GM19468 (cell line): ENCODE measurements around the gene SYCP2.

Experiments
- ATAC-seq: cut with Tn5 transposase; IDR thresholded peaks from one replicate; pipeline ENCODE4 v1.9.1; 2021; ENCODE audit warnings: mild to moderate bottlenecking, moderate library complexity, moderate number of reproducible peaks; ENCODE audit not compliant: unreplicated experiment; ENCODE audit errors: extremely low read depth

Gene SYCP2

DNA sequence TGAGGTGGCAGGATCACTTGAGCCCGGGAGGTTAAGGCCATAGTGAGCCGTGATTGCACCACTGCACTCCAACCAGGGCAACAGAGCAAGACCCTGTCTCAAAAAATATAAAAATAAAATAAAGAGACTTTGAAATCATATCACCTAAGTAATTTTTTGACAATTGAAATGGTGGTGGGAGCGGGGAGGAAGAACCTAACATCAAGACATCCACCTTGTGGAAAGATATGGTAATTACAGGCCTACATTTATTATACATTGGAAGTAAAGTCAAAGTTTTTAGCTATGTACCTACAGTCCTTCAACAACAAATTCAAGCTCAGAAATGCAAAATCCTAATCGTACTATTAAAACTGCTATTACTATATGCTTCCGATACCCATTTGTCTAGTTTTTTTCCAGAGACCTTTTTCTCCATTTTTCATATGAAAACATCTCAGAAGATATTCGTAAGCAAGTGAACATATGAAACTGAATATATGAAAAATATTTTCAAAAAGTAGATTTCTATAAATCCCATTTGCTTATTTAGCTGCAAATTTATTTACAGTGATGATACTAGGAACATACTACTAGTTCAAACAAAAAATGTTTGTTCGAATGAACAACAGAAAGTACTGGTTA is 83.3 kb downstream of the SYCP2 start:
- no peak for ATAC-seq

DNA sequence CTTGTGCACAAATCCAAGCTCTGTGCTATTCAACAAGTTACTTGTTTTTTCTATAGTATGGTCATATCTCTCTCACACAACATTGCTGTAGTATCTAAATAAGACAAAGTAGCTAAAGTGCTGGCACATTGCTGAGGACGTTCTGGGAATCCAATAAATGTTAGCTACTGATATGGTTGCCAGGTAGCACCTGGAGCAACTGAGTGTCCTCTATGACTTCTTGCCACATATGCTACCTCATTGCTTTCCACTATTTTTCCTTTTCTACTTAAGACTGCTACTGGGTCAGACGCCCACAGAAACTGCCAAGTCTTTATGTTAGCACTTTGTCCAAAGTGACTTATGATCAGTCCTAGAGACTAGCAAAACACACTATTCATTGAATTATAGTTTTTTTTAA is 85.3 kb downstream of the SYCP2 start:
- ATAC-seq, result no peak

DNA sequence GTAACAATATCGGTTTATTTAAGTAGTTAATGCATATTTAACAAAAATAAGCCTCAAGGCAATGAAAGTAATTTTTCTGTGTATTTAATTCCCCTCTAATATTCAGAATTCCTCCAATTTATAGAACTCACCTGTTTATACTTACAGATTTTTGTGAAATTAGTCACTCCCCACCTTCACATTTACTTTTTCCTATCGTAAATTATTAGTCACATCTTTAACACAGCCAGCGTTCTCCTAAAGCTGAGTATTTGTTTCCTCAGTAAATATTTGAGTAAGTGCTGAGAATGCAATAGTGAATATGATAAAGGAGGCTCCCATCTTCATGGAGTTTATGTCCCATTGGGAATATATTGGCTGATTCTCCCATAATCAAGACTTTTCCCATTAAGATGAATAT is 88.0 kb downstream of the SYCP2 start:
- ATAC-seq, result no peak

DNA sequence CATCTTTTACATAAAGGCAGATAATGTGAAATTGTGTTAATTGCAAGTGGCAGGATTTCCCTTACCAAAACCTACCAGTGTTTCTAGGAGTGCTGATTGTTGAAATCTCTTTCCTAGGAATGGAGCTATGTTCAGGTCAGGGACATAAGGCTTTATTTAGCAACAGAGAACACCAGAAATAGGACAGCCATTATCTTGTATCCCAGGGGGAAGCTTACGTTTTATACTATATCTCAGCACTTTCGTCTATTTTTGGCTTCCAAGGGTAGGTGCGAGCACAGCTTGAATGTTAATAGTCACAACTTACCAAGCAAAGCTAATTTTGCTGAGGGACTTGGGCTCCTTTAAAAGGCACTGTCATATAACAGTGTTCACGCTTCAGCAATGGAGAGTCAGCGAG is 94.0 kb downstream of the SYCP2 start:
- no peak for ATAC-seq

DNA sequence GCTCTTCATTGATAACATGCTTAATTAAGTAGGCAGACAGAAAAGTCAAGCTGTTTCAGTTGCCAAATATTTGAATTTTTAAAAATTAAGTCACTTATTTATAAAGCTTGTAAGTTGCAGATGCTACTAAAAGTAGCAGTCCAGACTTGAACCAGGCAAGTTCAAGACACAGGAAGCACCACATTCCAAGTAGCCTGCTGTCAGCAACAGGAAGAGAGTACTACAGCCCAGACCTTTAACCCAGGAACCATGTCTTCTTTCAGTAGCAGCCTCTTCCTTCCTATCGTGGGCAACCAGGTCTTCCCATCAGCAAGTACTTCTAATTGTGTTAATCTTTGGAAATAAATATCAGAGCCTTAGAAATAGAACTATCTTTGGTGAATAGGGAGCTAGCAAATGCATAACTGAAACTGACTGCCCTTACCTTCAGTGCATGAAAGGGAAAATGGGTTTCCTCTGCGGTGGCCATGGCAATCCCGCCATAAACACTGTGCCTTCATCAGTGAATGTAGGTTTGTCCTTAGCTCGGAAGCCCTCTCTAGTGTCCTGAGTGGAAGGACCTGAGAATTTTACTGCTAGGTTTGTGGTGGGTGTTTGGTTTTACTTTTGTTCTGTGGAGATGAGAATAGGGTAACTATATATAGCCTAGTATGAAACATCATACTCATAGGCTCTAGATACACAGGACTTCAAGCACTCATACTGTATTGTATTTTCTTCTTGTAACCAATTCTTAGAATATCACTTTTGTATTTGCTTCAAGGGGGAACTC is 95.6 kb downstream of the SYCP2 start:
- ATAC-seq, result peak; percentile 71

DNA sequence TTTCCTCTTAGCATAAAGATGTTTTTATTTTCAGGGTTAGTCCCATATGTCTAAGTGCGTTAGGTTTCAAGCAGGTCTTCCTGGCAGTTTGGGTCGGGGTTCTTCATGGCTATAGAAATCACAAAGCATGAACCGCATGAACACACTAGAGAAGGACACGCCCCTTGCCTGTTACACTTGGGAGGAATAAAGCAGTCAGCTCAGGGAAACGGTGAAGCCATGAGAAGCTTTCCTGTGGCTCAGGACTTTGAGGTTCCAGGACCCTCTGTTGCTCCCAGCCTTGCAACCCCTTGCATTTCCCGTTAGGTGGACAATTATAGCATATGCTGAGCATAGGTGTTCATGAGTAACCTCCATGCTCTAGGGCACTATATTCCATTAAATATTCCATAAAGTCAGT is 96.7 kb downstream of the SYCP2 start:
- ATAC-seq, result no peak

DNA sequence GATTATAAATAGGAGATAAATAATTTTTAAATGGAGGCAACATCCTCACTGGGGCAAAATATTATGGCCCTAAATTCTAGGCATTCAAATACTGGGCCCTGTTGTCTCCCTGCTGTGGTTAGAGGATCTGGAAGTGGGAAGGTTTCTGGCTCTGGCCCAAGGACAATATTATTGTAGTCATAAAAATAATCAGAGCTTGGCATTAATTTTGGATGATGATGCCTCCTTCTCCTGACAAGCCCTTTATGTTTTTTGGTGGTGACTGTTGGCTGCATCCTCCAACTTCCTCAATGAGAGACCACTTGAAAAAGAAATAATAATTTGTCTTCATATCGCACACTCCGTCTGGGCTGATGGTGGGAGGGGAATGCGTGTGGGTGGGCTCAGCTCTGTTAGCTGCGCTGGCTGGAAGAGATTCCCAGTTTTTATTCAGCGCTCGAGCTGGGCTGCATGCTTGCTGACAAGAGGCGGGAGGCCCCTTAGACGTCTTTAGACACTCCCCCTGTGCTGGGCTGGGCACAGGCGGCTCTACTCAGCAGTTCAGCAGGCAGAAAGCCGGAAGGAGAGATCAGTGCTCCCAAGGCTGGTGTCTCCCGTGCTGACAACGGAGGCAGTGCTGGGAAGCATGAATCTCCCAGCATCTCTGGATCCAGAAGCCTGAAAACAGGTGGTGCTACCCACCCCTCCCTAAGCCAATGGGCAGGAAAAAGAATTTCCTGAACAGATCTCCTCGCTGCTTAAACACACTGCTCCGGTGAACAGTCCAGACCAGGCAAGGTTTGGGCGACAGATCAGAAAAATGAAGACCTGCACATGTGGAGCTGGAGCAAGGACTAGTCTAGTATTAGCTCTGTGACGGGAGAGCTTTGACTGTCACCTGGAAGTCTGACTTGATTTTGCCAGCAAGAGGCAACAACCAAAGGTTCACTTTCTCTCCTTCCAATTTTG is 97.7 kb downstream of the SYCP2 start:
- ATAC-seq, result peak; percentile 23

DNA sequence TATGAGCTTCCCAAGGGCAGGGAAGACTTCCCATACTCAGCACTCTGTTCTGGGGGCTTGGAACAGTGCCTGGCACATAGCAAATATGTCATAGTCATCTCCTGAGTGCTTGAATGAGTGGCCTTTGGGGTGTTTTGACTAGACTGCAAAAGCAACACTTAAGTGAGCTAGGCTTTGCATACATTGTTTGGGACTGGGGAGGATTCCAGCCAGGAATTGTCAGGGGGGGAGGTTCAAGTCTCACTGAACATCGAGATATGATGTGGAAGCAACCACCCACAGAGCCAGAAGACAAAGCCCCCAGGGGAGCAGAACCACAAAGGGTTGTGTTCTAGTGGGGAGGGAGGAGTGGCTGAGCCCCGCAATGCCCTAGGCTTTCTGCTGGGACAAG is 98.4 kb downstream of the SYCP2 start:
- no peak for ATAC-seq

DNA sequence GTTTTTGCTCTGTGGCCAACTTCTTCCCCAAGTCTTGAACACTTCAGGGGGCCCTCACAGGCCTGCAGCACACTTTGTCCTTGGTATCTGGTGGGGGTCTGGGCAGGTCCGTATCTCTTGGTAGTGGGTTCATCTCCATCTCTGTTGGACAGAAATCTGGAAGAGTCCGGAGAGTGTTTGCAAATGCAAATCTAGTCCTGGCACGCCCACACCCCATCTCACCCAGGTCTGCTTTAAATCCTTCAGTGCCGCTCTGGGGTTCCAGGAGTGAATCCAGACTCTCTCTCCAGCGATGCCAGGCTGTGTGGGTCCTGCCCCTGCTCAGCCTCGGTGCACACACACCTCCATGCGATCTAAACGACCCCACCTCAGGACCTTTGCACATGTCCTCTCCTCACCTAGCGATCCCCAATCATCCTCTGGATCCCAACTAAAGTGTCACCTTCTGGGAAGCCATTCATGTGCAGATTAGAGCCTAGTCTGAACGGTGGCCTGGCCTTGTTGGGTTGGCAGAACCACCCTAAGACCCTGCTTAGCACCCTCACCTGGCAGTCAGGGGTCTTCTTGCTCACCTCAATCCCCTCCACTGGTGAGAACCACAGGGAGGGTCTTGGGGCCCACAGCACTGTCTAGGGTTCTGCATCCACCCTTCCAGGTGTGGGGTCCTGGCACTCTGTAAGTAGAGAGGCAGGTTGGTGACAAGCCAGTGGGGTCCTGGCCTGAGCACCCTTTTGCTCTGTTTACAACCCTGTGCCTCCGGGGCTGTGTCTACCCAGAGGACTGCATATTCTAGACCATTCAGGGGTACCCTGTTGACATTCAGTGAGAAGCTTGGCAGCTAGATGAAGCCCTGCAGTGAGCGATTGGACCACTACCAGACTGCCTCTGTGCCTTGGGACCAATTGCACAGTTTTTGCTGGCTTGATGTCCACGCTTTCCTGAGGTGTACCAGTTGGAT is 100.8 kb downstream of the SYCP2 start:
- ATAC-seq, result no peak

DNA sequence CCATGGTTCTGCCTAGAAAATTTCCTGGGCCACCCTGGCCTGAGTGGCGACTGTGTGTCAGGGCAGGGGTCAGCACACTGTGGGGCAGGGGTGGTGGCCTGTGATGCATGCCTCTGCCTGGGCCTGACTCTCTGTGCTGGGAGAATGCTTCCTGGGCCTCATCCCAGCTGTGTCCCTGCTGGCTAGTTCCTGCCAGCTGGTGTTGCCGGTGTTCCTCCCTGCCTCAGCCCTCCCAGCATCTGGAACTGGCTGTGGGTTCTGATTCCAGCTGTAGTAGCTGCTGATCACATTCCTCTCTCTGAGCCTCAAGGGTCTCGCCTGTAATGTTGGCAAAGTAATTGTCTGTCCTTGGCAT is 101.5 kb downstream of the SYCP2 start:
- no peak for ATAC-seq

DNA sequence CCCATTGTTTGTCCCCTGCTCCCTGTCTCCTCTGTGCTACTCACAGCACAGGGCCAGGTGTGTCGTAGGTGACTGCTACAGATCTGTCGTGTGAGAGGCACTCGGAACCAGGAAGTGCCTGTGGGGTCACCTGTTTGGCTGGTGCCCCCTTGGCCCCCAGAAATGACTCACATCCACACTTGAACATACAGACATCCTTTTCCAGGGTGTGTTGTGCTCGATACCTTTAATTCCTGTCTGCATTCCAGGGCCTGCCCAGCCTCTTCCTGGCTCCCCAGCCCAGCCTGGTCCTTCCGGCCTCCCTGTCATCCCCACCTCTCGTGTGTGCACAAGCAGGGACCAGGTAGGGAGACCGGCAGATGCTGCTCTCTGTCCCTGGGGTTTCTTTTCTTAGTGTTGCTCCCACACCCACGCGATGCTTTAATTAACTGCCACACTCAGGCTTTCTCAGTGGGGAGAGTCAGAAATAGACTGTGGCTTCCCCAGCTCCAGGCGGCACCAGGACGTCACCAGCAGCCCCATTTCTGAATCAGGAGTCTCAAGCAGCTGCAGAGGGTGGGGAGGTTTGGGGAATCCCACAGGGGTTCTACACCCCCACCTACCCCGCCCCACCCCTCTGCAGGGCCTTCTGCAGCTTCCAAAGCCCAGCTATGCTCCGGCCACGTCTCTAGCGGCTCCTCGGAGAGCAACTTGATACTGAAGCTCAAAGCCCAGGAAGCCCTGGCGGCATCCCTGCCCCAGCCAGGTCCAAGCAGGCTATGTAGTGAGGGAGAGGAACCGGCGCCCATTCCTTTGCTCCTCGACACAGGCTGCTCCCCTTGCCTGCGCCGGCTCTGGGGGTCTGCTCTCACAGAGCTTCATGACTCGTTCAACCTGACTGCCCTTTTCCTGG is 102.2 kb downstream of the SYCP2 start:
- no peak for ATAC-seq

DNA sequence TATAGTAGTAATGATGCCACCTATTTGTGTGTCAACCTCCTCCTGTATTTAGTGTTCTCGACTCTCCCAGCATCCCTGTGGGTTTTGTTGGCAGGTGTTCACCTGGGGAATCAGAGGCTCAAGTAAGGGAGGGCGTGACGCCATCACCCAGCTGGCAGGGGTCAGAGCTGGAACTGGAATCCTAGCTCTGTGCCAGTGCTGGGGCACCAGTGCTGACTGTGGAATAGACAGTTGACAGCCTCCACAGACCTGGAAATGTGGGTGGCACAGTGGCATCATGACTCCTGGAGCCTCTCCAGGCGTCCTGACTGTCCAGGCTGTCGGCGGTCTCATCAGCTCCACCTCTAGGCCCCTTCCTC is 102.8 kb downstream of the SYCP2 start:
- ATAC-seq, result no peak

DNA sequence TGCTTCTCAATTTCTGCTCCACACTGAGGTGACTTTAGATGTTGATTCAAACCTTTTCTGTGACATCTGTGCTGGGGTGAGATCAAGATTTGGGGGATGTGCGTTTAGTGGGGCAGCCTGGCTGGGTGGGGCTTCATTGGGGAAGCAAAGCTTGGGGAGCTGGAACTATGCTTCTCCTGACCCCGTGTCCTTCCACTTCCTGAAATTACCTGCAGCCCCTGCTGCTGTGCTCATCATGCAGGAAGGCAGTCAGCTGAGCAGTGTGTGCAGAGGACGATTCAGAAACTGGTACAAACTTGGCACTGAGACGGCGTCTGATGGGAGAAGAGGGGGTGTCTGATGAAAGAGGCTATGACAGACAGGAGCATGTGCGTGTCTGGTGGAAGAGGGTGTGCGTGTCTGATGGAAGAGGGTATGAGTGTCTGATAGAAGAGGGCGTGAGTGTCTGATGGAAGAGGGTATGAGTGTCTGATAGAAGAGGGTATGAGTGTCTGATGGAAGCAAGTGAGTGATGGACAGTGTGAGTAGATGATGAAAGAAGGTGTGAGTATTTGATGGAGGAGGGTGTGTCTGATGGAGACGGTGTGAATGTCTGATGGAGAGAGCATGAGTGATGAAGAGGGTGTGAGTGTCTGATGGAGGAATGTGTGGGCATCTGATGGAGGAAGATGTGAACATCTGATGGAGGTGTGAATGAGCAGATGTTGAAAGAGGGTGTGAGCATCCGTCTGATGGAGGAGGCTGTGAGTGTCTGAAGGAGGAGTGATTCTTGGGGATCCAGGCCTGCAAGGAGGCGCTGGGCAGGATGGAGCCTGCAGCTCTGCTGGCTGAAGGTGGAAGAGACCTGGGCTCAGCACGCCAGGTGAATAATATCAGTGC is 103.4 kb downstream of the SYCP2 start:
- no peak for ATAC-seq

DNA sequence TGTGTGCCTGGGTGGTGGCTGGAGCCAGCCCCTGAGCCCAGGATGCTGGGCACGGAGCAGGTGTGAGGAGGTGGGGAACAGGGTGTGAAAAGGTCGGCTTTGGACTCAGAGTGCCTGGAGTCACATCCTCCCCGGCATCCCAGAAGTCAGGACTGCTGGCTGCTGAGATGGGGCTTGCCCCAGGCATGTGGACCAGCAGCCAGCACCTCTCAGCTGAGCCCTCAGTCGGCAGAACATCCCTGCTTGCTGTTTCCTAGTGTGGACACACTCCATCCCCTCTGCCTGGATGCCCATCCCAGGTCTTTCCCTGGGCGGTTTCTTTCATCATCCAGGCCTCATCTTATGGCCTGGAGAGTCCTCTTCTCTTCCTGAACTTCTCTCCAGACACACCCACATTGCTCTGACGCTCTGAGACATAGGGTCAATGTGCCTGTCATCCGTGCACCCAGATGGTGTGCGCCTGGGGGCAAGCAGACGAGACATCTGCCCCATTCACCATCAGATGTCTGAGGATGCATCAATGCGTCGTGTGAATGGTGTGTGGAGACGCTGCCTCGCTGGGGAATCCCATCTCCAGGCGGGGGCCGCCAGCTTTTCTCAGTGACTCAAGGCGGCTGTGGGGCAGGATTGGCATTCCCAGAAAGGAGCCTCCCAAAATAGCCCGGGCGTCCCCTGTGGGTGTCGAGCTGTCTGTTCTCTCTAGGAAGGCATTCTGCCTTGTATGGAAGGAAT is 104.2 kb downstream of the SYCP2 start:
- no peak for ATAC-seq

DNA sequence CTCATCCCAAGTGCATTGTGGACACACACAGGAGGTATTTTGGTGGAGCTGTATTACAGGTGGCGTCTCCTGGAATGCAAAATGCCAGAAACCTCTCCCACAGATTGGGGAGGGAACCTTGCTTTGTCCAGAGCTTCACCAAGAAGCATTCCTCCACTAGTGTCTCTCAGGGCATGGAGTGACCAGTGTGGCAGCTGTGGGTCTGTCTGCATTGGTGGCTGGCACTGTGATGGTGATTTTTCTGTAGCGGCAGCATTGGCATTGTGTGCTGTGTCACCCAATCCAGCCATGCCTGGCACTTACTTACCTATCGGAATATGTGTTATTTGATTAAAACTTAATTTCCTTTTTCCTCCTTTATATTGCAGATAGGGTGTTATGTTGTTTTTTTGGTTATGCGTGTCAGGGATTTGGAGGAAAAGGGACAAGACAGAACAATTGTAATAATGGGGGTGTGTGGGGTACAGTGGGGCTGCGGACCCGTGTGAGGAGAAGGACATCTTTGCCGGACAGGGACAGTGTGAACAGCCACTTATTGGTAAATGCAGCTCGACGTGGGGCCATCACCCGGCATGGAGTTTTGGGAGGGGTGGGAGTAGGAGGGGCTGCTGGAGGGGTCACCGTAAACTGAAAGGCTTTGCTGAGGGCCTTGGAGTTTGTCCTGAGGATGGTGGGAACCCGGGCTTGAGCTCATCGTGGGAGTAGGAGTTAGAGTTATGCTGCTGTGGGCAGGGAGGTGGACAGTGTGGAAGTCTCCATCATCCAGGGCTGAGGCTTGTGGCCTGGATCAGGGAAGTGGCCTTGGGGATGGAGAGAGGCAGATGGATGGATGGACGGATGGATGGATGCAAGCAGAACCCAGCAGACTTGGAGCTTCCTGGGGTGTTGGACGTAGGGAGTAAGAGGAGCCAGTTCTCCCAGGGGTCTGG is 105.0 kb downstream of the SYCP2 start:
- ATAC-seq, result no peak
